WTC11 (cell line): ENCODE data around the gene MAP3K12. TPM values are rescaled to one million over a fixed set of nuclear protein-coding genes. Genes with fewer than 3 reads are reported as not detected.

Experiments
- ATAC-seq: fragments of 200-7000 bp; cut with Tn5 transposase; 2 replicates; pipeline ENCODE4 v1.10.0; 2021; ENCODE audit warnings: mild to moderate bottlenecking, moderate library complexity
- CTCF ChIA-PET: fragments of 300-600 bp; sonication (Branson Sonifier 250); formaldehyde crosslinking; loops from one replicate; lab custom pipeline; 2021; ENCODE audit warnings: antibody characterized with exemption; lab: Charles Lee
- POLR2A ChIA-PET: fragments of 350-600 bp; sonication (Branson Sonifier 250); formaldehyde crosslinking; loops from one replicate; lab custom pipeline; 2021; ENCODE audit warnings: antibody characterized with exemption; lab: Charles Lee
- DNase-seq: peaks from one replicate; pipeline ENCODE4 v3.0.0; 2021; ENCODE audit warnings: low spot score
- H3K27ac Mint-ChIP-seq: 2 replicates; pipeline ENCODE4 v1.8.0; 2021; ENCODE audit warnings: mixed read lengths
- H3K27me3 Mint-ChIP-seq: 2 replicates; pipeline ENCODE4 v1.8.0; 2021; ENCODE audit warnings: low read depth, mild to moderate bottlenecking, moderate library complexity, mixed read lengths
- H3K36me3 Mint-ChIP-seq: 2 replicates; pipeline ENCODE4 v1.8.0; 2021; ENCODE audit warnings: mixed read lengths
- H3K4me1 Mint-ChIP-seq: 2 replicates; pipeline ENCODE4 v1.8.0; 2022; ENCODE audit warnings: mixed read lengths
- H3K4me3 Mint-ChIP-seq: 2 replicates; pipeline ENCODE4 v1.8.0; 2021; ENCODE audit warnings: mild to moderate bottlenecking, moderate library complexity, mixed read lengths
- H3K9me3 Mint-ChIP-seq: 2 replicates; pipeline ENCODE4 v1.8.0; 2021; ENCODE audit warnings: mixed read lengths
- ATF6 ChIP-seq: sonication (generic); formaldehyde crosslinking; IDR thresholded peaks from 2 replicates; pipeline ENCODE4 v1.8.1; 2023; ENCODE audit warnings: mild to moderate bottlenecking, missing genetic modification reagents
- CBFB ChIP-seq: sonication (generic); formaldehyde crosslinking; IDR thresholded peaks from 2 replicates; pipeline ENCODE4 v1.8.1; 2022; ENCODE audit warnings: mild to moderate bottlenecking, low read depth, missing genetic modification reagents
- CDX4 ChIP-seq: fragments of 250-450 bp; sonication (Bioruptor Pico); IDR thresholded peaks from 2 replicates; pipeline ENCODE4 v1.9.0; 2021; ENCODE audit warnings: moderate library complexity, mild to moderate bottlenecking, inconsistent platforms, borderline replicate concordance
- CTCF ChIP-seq: fragments of 200-600 bp; IDR thresholded peaks from 2 replicates; pipeline ENCODE4 v1.8.0; 2022; ENCODE audit warnings: antibody characterized with exemption
- ESRRA ChIP-seq: sonication (generic); formaldehyde crosslinking; IDR thresholded peaks from 2 replicates; pipeline ENCODE4 v1.8.1; 2022; ENCODE audit warnings: mild to moderate bottlenecking, missing genetic modification reagents, borderline replicate concordance
- ETV6 ChIP-seq: sonication (generic); formaldehyde crosslinking; IDR thresholded peaks from 2 replicates; pipeline ENCODE4 v1.8.1; 2022; ENCODE audit warnings: mild to moderate bottlenecking, missing genetic modification reagents
- FOXK1 ChIP-seq: sonication (generic); formaldehyde crosslinking; IDR thresholded peaks from 2 replicates; pipeline ENCODE4 v1.8.0; 2022; ENCODE audit warnings: mild to moderate bottlenecking, moderate library complexity, missing genetic modification reagents
- GABPB1 ChIP-seq: sonication (generic); formaldehyde crosslinking; IDR thresholded peaks from 2 replicates; pipeline ENCODE4 v1.8.1; 2023; ENCODE audit warnings: mild to moderate bottlenecking, missing genetic modification reagents
- IRF1 ChIP-seq: sonication (generic); formaldehyde crosslinking; IDR thresholded peaks from 2 replicates; pipeline ENCODE4 v1.8.0; 2023; ENCODE audit warnings: missing genetic modification reagents
- MYBL2 ChIP-seq: sonication (generic); formaldehyde crosslinking; IDR thresholded peaks from 2 replicates; pipeline ENCODE4 v1.8.1; 2023; ENCODE audit warnings: mild to moderate bottlenecking, moderate library complexity, missing genetic modification reagents
- NFATC4 ChIP-seq: fragments of 250-450 bp; sonication (Bioruptor Pico); IDR thresholded peaks from 2 replicates; pipeline ENCODE4 v1.9.0; 2021; ENCODE audit warnings: mild to moderate bottlenecking
- NR3C1 ChIP-seq: sonication (generic); formaldehyde crosslinking; conservative IDR thresholded peaks from 2 replicates; pipeline ENCODE4 v1.8.1; 2023; ENCODE audit warnings: low read depth, mild to moderate bottlenecking, missing genetic modification reagents
- STAT6 ChIP-seq: sonication (generic); formaldehyde crosslinking; conservative IDR thresholded peaks from 2 replicates; pipeline ENCODE4 v1.8.1; 2023; ENCODE audit warnings: mild to moderate bottlenecking, low read depth, missing genetic modification reagents, moderate library complexity
- TCF7 ChIP-seq: sonication (generic); formaldehyde crosslinking; IDR thresholded peaks from 2 replicates; pipeline ENCODE4 v1.8.0; 2022; ENCODE audit warnings: mild to moderate bottlenecking, low read depth, missing genetic modification reagents, moderate library complexity
- TEAD1 ChIP-seq: sonication (generic); formaldehyde crosslinking; IDR thresholded peaks from 2 replicates; pipeline ENCODE4 v1.8.0; 2022; ENCODE audit warnings: mild to moderate bottlenecking, missing genetic modification reagents
- USF1 ChIP-seq: sonication (generic); formaldehyde crosslinking; IDR thresholded peaks from 2 replicates; pipeline ENCODE4 v1.8.0; 2022; ENCODE audit warnings: mild to moderate bottlenecking, missing genetic modification reagents
- USF2 ChIP-seq: sonication (generic); formaldehyde crosslinking; IDR thresholded peaks from 2 replicates; pipeline ENCODE4 v1.8.1; 2023; ENCODE audit warnings: mild to moderate bottlenecking, missing genetic modification reagents, moderate library complexity
- ZNF219 ChIP-seq: sonication (generic); formaldehyde crosslinking; IDR thresholded peaks from 2 replicates; pipeline ENCODE4 v1.8.0; 2023; ENCODE audit warnings: missing genetic modification reagents, mild to moderate bottlenecking, borderline replicate concordance
- ZNF232 ChIP-seq: sonication (generic); formaldehyde crosslinking; IDR thresholded peaks from 2 replicates; pipeline ENCODE4 v1.8.0; 2022; ENCODE audit warnings: mild to moderate bottlenecking, missing genetic modification reagents
- total RNA-seq: library from RNA; stranded (reverse); gene quantifications from 3 replicates; pipeline ENCODE4 v1.2.3, GENCODE V29; 2021
- TF ChIP-seq, protein P1 (sequence below): sonication (generic); formaldehyde crosslinking; IDR thresholded peaks from 2 replicates; pipeline ENCODE4 v1.8.1; 2022; ENCODE audit warnings: mild to moderate bottlenecking, missing genetic modification reagents, moderate library complexity, borderline replicate concordance
- TF ChIP-seq, protein P2 (sequence below): sonication (generic); formaldehyde crosslinking; IDR thresholded peaks from 2 replicates; pipeline ENCODE4 v1.8.1; 2022; ENCODE audit warnings: low read depth, missing genetic modification reagents, borderline replicate concordance
- TF ChIP-seq, protein P3 (sequence below): sonication (generic); formaldehyde crosslinking; conservative IDR thresholded peaks from 2 replicates; pipeline ENCODE4 v1.8.1; 2022; ENCODE audit warnings: mild to moderate bottlenecking, missing genetic modification reagents

Gene MAP3K12
- total RNA-seq, 1 experiment from 2014 or later, result 23.6 TPM

DNA sequence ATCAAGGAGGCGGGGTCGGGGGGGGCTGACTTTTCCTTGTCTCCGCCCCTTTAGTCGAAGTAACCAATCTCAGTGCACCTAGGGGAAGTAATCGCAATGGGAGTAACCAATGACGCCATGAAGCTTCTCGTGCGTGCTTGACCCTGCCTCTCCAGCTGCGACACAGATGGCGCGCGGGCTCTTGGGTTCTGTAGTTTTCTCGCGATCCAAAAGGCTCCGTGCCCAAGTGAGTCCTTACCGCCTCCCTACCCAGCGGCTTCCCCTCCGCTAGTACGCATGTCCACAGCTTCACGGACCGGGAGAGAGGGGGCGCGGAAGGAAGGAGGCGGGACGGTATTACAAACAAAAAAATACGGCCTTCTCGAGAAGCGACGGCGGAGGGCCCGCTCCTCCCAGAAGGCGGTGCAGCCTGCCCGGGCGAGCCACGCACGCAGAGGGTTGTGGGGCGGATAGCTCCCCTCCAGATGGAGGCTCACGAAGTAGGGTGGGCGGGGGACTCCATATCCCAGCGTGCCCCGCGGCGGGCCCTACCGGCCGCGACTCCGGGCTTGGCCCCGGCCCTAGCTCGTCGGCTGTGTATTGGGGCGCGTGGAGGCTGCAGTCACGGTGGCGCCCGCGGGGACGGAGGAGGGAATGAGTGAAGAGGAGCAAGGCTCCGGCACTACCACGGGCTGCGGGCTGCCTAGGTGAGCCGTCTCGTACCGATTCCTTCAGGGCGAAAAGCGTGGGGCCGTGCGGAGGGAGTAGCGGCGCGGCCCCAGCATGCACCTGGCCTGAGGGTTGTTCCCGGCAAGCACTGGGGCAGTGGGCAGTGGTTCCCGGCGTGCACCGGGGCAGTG, 1.7 kb upstream of the MAP3K12 start, which contains the start of gene TARBP2:
TSS of gene TARBP2 (plus strand) at position 508 of the 839 bp plus-strand sequence. CDS start at position 634, 126 bp downstream.
- H3K9me3 Mint-ChIP-seq, result no peaks in the 10 kb centered on the region
- H3K4me3 Mint-ChIP-seq, result peak within 1 kb of the TSS; percentile 86
- ChIA-PET POLR2A (interaction anchor here (0.6 to 2.0 kb wide), 20 partner anchors 8 to 201 kb away, joined by 3 to 17 read pairs (median 4); partner anchors contain the start of genes AAAS, ATP5MC2 and MYG1), CTCF (interaction anchor here (0.5 to 3.8 kb wide), 29 partner anchors 8 to 494 kb away, joined by 3 to 39 read pairs (median 4); partner anchors contain the start of genes AAAS, ATP5MC2, CALCOCO1 and PFDN5)
- H3K4me1 Mint-ChIP-seq, result peaks cover 40% of the 10 kb centered on the region
- peak within 1 kb of the TSS; percentile 94 for H3K27ac Mint-ChIP-seq
- H3K27me3 Mint-ChIP-seq, result no peaks in the 10 kb centered on the region
- ATAC-seq (peak; percentile 74), DNase-seq (peak; percentile 98)
- peaks cover 16% of the 10 kb centered on the region for H3K36me3 Mint-ChIP-seq
- TF ChIP-seq ATF6 (CRISPR knock-in tag) (no peak), NR3C1 (CRISPR knock-in tag) (no peak), ZNF232 (peak; percentile 64; the same call in 1 of the 2 replicates), FOXK1 (CRISPR knock-in tag) (0 out of 2 replicates have a peak, but pooled peaks have one; percentile 9), STAT6 (no peak), MYBL2 (CRISPR knock-in tag) (peak; percentile 53; the same call in 1 of the 2 replicates), USF2 (CRISPR knock-in tag) (no peak), TEAD1 (no peak), ETV6 (CRISPR knock-in tag) (peak; percentile 25; the same call in 1 of the 2 replicates), GABPB1 (CRISPR knock-in tag) (0 out of 2 replicates have a peak, but pooled peaks have one; percentile 27), CBFB (CRISPR knock-in tag) (no peak), CDX4 (no peak), NFATC4 (0 out of 2 replicates have a peak, but pooled peaks have one; percentile 20), IRF1 (CRISPR knock-in tag) (peak; percentile 48; the same call in 1 of the 2 replicates), TCF7 (CRISPR knock-in tag) (peak; percentile 81; the same call in 1 of the 2 replicates), CTCF (no peak), ESRRA (CRISPR knock-in tag) (no peak), USF1 (CRISPR knock-in tag) (0 out of 2 replicates have a peak, but pooled peaks have one; percentile 48), ZNF219 (CRISPR knock-in tag) (no peak; the same call in 1 of the 2 replicates)
- TF ChIP-seq, protein P1, sequence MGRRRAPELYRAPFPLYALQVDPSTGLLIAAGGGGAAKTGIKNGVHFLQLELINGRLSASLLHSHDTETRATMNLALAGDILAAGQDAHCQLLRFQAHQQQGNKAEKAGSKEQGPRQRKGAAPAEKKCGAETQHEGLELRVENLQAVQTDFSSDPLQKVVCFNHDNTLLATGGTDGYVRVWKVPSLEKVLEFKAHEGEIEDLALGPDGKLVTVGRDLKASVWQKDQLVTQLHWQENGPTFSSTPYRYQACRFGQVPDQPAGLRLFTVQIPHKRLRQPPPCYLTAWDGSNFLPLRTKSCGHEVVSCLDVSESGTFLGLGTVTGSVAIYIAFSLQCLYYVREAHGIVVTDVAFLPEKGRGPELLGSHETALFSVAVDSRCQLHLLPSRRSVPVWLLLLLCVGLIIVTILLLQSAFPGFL (CRISPR knock-in tag), result 0 out of 2 replicates have a peak, but pooled peaks have one; percentile 48
- TF ChIP-seq, protein P2, sequence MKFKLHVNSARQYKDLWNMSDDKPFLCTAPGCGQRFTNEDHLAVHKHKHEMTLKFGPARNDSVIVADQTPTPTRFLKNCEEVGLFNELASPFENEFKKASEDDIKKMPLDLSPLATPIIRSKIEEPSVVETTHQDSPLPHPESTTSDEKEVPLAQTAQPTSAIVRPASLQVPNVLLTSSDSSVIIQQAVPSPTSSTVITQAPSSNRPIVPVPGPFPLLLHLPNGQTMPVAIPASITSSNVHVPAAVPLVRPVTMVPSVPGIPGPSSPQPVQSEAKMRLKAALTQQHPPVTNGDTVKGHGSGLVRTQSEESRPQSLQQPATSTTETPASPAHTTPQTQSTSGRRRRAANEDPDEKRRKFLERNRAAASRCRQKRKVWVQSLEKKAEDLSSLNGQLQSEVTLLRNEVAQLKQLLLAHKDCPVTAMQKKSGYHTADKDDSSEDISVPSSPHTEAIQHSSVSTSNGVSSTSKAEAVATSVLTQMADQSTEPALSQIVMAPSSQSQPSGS (CRISPR knock-in tag), result no peak
- TF ChIP-seq, protein P3, sequence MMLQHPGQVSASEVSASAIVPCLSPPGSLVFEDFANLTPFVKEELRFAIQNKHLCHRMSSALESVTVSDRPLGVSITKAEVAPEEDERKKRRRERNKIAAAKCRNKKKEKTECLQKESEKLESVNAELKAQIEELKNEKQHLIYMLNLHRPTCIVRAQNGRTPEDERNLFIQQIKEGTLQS, result no peak
